HL-60/S4 treated with retinoic acid at 250 ng/mL for 4 days and 3 days (cell line): Measurements from ENCODE around the gene AQP11.

Experiments used
- in situ Hi-C: fragments of 300-500 bp; cut with MboI; formaldehyde crosslinking; loops from 2 replicates; pipeline ENCODE4 v1.7.0; 2022; ENCODE audit warnings: low sequenced_read_pairs

Gene AQP11

DNA sequence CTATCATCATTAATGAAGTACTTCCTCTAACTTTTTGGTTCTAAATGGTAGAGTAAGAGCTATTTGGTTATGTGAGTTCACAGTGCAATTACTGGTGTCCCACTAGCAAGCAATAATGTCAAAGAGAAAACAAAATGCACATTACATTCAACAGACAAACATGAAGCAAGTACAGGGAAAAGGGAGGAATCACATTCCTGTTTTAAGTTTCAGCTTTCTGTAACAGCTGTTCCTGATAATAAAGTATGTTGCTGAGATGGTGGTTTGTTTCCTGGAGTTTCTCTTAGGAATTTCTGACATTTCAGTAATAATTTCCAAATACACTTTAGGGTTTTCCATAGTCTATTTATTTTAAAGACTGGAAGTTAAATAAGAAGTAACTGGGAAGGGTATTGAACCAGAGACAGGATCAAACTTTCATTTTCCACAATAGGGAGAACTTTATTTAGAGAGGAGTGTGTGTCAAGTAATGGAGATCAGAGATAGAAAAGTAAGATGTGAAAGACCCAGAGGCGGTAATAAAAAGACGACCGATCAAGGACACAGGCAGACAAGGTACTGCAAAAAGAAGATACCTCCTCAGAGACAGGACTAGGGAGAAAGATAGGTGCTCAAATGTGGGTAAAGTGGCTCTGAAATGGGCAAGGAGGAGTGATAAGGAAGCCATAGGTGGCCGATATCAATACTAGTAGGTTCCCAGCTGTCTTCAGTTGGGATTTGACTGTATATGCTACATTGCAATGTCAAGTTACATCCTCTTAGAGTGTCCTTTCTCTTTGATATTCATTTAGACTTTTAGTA lies 68.7 kb downstream of the AQP11 start:
- in situ Hi-C loops = no loop called here
